ENCODE measurements around the gene EHD1. TPM values are rescaled to one million over a fixed set of nuclear protein-coding genes. Genes with fewer than 3 reads are reported as not detected.

The EHD1 gene
- total and polyA plus RNA-seq, 9 of the 15 experiments (the other 6 are each of a cell fraction or from before 2014, with no cell fraction given) = 0.46 to 65.0 (median 16.4) TPM

- TF ChIP-seq ZBTB11 (CRISPR knock-in tag; IDR thresholded peaks at IDR 0.05) (no peak), ELF2 (CRISPR knock-in tag; IDR thresholded peaks at IDR 0.05) (no peak), MCM7 (IDR thresholded peaks at IDR 0.05) (no peak), ZFP91 (CRISPR knock-in tag; IDR thresholded peaks at IDR 0.05) (no peak), ZNF740 (CRISPR knock-in tag; IDR thresholded peaks at IDR 0.05) (peak; percentile 84), ZNF740 (tag; IDR thresholded peaks at IDR 0.05) (0 out of 4 replicates have a peak, but pooled peaks of 1 of the 2 experiments have one; percentile 39), ZNF121 (CRISPR knock-in tag; conservative IDR thresholded peaks at IDR 0.05) (no peak), ZNF766 (CRISPR knock-in tag; conservative IDR thresholded peaks at IDR 0.05) (no peak), HDAC1 (IDR thresholded peaks at IDR 0.05) (peak in 1 of 2 experiments; percentile 47; a peak in 2 of 4 replicates), E2F3 (CRISPR knock-in tag; IDR thresholded peaks at IDR 0.05) (no peak), ZNF76 (CRISPR knock-in tag; IDR thresholded peaks at IDR 0.05; ENCODE audit: borderline replicate concordance) (no peak), PHF8 (IDR thresholded peaks at IDR 0.05; ENCODE audit: borderline replicate concordance, low read length) (no peak; the same call in 1 of the 2 replicates), SREBF1 (IDR thresholded peaks at IDR 0.05; ENCODE audit: borderline replicate concordance, low read depth, low read length) (no peak), CREBBP (IDR thresholded peaks at IDR 0.05; ENCODE audit: low read depth, low read length) (no peak), TCF7L2 (IDR thresholded peaks at IDR 0.05; ENCODE audit: low read depth, low read length) (no peak), RAD51 (IDR thresholded peaks at IDR 0.05; ENCODE audit: borderline replicate concordance, low read depth) (no peak), KDM4B (IDR thresholded peaks at IDR 0.05; ENCODE audit: borderline replicate concordance in 2 of 2, low read depth in 1 of 2) (0 out of 4 replicates have a peak, but pooled peaks of 1 of the 2 experiments have one; percentile 31), ZNF655 (CRISPR knock-in tag; IDR thresholded peaks at IDR 0.05) (no peak), CGGBP1 (CRISPR knock-in tag; IDR thresholded peaks at IDR 0.05) (no peak)
Observed at GRCh38 chr11:64842851-64843685, 35.4 kb downstream of the EHD1 start (continued).

Measured in K562 (cell line).